Right ventricle myocardium superior (tissue), 1 donor: ENCODE measurements around the gene RBM12. TPM values are rescaled to one million over a fixed set of nuclear protein-coding genes. Genes with fewer than 3 reads are reported as not detected.

ENCODE experiments used
- ATAC-seq: fragments of 200-7000 bp; cut with Tn5 transposase; one replicate; pipeline ENCODE4 v1.9.1; 2020; ENCODE audit warnings: mild to moderate bottlenecking; ENCODE audit not compliant: poor library complexity
- DNase-seq: peaks from one replicate; pipeline ENCODE4 v3.0.0-alpha.2; 2020
- intact Hi-C: fragments of 100-400 bp; cut with DNase I; formaldehyde crosslinking; loops from one replicate; pipeline ENCODE4 v1.11.2; 2022
- total RNA-seq: library from RNA; stranded (reverse); fragmentation: NEBNext Ultra II Directional; extraction: Animal tissue kit (Norgen Biotek cat#: 25700); gene quantifications from one replicate; pipeline ENCODE4 v1.2.1, GENCODE V29; 2021
- donor health status: DM: no; HTN: yes; CAD: no; lungs with severe emphysema.

Gene RBM12
- total RNA-seq, 1 donor from 2014 or later = 45.3 TPM

DNA sequence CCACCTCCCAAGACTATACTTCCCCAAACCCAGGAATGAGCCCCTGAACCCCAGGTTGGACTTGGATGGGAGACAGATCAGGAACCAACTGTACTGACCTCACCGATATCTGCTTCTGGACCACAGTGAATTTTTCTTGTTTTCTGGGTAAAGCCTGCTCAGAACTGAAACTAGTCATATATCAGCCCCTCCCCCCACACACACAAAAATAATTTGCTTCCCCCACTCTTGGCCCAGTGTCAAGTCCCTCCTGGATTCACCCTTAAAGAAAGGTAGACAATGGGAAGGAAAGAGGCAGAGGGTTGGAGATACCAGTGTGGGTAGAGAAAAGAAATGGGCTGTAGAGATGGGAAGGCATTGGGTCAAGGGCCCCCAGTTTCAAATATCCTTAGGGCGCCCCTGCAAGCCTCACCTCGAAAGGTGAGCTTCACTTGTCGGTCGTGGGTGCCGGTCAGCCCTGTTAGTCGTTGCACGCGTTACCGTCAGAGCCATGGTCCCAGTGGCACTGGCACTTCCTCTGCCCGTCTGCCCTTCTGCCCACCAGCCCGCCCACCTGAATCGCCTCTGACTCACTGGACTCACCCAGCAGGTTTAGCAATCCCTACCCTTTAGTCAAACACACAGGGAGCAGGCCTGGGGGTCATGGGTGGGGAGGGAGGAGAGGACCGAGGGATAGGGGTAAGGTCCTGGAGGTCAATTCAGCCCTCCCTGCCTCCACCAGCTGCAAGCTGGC, 57.5 kb downstream of the RBM12 start:
- DNase-seq (no peak), ATAC-seq (no peak)
- intact Hi-C loops = no loop called here

DNA sequence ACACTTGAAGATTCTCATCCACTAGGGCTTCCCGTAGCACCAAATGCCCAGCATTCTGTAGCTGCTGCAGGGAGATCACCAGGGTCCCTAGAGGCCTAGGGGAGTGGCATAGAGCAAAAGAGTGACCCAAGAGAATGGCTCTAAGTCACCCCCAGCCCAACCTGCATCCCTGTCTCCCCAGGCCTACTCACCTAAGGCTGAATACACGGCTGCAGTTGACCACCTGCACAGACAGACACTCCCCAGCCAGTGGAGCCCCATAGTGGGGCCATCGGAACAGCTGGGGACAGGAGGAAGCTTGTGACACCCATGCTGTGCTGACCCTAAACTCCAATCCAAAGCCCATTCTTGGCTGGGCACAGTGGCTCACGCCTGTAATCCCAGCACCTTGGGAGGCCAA, 58.6 kb downstream of the RBM12 start:
- intact Hi-C loops = no loop called here
- no peak for ATAC-seq
- no peak for DNase-seq

DNA sequence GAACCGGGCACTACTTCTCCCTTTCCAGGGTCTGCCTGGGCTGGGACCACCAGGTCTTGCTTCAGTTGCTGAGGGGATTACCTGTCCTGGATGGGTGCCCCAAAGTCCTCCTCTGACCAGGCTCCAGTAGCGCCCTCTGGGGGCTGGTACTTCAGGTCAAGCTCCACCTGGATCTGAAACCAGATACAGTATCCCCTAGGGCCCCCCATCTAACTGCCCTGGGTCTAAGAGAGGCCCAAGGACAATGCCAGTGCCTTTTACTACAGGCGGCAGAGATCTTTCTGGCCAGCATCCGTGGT, 60.3 kb downstream of the RBM12 start:
- DNase-seq = no peak
- ATAC-seq = no peak
- intact Hi-C loops = no loop called here

DNA sequence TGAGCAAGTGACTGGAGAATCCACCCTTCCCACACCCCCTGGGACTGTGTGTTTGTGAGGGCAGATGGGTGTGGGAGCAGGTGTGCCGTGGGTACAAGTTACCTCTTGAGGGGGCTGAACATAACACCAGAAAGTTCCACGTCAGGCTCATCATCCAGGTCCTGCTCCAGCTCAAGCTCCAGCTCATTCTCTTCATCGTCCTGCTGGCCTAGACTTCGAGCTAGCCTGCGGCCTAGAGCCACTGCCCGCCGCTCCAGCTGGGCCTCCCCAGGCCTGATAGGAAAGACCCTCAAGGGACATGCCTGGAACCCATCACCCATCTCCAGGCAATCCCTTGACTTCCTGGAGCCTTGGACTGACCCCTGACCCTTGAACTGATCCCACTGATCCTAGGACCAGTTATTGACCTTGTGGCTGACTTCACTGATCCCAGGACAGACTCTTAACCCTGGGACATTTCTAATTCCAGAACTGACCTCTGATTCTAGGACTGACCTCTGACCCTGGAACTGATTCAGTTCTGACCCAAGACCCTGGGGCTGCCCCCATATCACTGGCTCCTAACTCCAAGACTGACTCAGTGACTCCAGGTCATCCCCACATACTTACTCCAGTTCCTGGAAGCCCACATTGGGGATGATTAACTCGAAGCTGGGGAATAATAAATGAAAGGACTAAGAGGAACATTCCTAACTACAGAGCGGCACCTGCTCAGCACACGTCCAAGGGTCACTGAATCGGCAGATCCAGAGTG, 60.8 kb downstream of the RBM12 start:
- no peak for ATAC-seq
- DNase-seq = peak; percentile 13
- intact Hi-C loops = no loop called here

DNA sequence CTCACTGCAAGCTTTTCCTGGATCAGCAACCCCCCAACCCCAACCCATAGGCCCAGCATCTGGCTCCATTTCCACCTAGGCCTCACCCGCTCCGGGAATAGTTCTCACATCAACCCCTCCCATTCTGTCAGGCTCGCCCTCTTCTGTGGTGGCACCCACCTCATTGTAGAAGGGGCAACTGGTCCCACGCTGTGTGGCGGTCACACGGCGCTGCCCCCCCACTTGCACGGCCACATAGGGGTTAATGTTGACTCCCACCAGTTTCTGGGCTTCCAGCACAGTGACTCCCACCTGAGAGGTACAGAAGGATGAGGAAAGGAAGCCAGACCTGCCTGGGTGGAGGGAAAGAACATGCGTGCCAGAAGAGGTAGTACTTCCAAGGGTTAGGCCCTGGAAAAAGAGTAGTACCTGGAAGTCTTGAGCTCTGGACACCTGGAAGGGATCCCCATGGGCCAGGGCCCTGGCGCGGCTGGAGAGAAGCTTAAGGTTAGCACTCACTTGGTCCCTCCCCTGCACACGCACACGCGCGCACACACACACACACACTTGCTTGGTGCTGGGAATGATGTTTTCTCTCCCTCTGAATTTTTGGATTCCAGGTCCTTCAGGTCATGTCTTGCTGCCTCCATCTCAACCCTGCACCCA, 61.7 kb downstream of the RBM12 start:
- intact Hi-C loops = no loop called here
- ATAC-seq (no peak), DNase-seq (peak; percentile 30)

DNA sequence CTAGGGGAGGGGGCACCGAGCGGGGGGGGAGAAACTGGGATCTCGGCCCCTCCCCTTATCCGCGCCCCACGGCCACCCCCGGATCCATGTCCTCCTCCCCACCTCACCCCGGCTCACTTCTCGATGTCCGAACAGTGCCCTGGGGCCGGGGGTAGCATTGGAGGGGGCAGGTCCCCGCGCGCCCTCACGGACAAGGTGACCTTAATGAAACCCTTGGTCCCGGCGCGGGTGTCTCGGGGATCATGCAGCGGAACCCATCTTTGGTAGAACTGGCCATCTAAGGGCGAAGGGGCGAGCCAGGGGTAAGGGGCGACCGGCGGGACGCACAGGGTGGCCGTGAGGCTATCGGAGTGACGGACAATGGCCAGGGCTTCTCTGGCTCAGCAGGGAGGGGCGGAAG, 62.7 kb downstream of the RBM12 start:
- peak; percentile 30 for DNase-seq
- ATAC-seq = no peak
- intact Hi-C loops = no loop called here

DNA sequence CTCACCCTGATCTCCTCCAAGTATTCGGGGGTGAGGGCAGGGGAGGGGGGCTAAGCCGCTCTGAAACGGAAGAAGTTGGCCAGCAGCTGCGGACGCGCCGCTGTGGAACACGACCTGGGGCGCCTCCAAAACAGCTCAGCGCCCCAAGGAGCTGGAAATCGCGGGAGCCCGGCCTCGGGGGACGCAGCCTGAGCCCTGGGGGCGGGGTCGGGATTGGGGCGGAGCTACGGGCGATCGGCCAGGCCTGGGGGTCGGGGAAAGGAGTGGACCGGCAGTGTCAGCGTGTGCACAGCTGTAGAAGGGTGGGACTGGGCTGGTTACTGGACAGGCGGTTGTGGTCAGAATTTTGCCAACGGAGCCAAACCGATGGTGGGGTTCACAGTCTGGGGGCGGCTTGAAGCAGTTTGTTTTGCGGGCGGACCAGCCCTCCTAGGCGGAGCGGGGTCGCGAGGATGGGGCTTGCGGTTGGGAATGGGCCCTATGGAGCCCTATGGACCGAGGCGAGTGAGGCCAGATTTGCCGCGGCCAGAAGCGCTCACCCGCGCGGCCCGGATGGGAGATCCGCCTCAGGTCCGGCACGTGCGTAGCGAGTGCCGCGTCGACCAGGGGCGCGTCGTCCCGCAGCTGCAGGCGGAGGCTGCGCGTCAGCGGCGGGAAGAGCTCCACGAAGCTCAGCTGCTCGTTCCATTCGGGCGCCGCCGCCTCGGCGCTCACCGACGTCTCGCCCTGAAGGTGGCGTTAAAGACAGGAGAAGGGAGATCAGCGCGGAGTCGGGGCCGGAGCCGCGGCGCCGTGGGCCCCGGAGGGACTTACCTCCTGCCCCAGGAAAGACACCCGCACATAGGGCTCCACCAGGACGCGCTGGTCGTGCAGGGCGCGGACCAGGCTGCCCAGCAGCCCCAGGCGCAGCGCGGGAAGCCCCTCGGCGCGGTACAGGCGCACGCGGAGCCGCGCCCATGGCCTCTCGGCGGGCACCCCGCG, 63.4 kb downstream of the RBM12 start:
- ATAC-seq = peak; percentile 95
- DNase-seq = peak; percentile 87
- intact Hi-C loops = no loop called here

DNA sequence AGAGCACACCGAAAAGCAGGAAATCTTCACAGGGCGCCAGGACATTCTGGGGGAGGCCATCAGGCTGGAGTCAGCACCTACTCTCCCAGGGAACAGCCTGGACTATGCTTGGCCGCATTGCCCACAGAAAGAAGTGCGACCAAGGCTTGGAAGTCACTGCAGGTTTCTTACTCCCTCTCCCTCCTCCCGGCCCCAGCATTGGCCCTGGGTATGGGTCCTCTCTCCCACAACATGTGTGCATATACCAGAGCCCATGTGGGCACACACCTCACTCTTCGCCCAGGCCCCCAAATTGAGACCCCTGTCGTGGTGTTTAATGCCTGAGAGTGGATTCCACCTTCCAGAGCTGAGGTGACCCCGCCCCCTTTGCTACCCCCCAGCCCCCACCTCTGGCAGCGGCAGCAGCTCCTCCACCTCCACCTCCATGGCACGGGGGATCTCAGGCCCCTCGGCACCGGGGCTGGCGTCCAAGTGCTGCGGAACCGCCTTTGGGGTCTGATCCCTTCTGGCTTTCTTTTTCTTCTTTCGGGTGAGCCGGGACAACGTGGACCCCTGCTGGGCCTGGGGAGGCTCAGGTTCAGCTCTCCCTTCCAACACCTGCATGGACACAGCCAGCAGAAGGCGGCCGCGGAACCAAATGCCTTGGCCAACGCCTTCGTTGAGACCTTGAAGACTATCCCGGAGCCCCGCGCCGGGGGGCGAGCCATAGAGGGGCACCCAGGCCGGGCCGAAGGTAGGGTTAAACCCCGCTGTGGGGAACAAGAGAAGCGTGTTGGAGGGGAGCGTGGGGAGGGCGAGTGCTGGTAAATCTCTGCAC, 64.3 kb downstream of the RBM12 start:
- DNase-seq (no peak), ATAC-seq (no peak)
- intact Hi-C loops = no loop called here

DNA sequence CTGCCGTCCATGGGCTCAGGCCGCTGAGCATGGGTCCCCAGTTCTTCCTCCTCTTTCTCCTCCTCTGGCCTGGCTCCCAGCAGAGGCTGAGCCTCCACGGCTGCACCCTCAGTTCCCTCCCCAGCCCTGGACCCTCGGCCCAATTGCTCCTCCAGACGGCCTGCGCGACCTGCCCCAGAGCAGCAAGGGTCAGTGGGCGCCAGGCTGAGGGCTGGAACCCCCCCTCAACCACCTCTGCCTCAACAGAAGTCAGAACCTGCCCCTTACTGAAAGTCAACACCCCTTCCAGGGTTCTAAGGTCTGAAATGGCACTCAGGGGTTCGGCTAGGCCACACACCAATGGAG, 65.0 kb downstream of the RBM12 start:
- intact Hi-C loops = no loop called here
- ATAC-seq (no peak), DNase-seq (no peak)

Other genes with a start within 250 kb of the RBM12 start
- 0.08 TPM for gene GDF5, start 226.7 kb downstream of the RBM12 start, total RNA-seq
- 12.3 TPM for gene CEP250, start 209.3 kb downstream of the RBM12 start, total RNA-seq
- gene C20orf173, start 135.2 kb downstream of the RBM12 start, total RNA-seq = not detected
- 90.7 TPM for gene ERGIC3, start 122.8 kb downstream of the RBM12 start, total RNA-seq
- gene SPAG4, start 49.1 kb downstream of the RBM12 start, total RNA-seq = 2.3 TPM
- gene CPNE1, start within 50 bp of the RBM12 start, total RNA-seq = 60.6 TPM
- gene NFS1, start 34.5 kb upstream of the RBM12 start, total RNA-seq = 53.2 TPM
- 198 TPM for gene ROMO1, start 34.5 kb upstream of the RBM12 start, total RNA-seq
- gene RBM39, start 77.4 kb upstream of the RBM12 start, total RNA-seq = 134 TPM
- gene PHF20, start 107.1 kb upstream of the RBM12 start, total RNA-seq = 37.2 TPM